ENCODE results near the gene SLC45A2. TPM values are rescaled to one million over a fixed set of nuclear protein-coding genes. Genes with fewer than 3 reads are reported as not detected.
"Not testable (repeated sequence)": the region's sequence is repeated elsewhere in the genome, so short reads cannot be mapped to it uniquely, and the experiment has no call there.

SLC45A2 gene
- total RNA-seq, 1 donor from 2014 or later = 0.52 TPM

DNA sequence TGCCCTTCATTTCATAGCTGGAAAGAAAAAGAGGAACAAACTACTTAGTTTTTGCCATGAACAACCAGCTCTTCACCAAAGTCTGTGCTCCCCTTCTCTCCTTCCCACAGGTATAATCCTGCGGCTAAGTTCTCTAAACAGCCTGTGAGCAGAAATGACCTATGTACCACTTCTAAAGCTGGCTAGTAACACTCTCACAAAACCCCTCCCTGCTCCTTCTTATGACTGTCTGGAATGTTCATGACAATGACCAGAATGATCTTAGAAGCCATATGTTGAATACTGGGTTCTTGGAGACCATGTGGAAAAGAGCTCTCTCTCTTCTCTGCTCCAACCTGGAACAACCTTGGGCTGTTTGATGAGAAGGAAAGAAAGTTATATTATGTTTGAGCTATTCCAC, 36.2 kb upstream of the SLC45A2 start:
- H3K9me3 ChIP-seq (ENCODE audit: control insufficient read depth in 3 of 3, low read length in 3 of 3) = no peaks in the 10 kb centered on the region
- H3K4me3 ChIP-seq (ENCODE audit: low read length in 3 of 3) = no peak overlapping the region
- H3K9ac ChIP-seq (ENCODE audit: low read depth in 1 of 3, low read length in 3 of 3) = no peak overlapping the region
- H3K36me3 ChIP-seq (ENCODE audit: control insufficient read depth in 3 of 3, insufficient read depth in 3 of 3, low read length in 3 of 3) = peaks cover 0 to 8% (median 0%) of the 10 kb centered on the region in 3 donors
- H3K27ac ChIP-seq (ENCODE audit: low read depth, low read length) = no peak overlapping the region
- no peaks in the 10 kb centered on the region for H3K4me1 ChIP-seq (ENCODE audit: control insufficient read depth in 3 of 3, insufficient read depth in 3 of 3, low read length in 3 of 3)
- no peaks in the 10 kb centered on the region for H3K27me3 ChIP-seq (ENCODE audit: control insufficient read depth in 3 of 3, insufficient read depth in 3 of 3, low read length in 3 of 3)

- no peaks in the 10 kb centered on the region for H3K27me3 ChIP-seq (ENCODE audit: control insufficient read depth in 3 of 3, insufficient read depth in 3 of 3, low read length in 3 of 3)
- no peaks in the 10 kb centered on the region for H3K9me3 ChIP-seq (ENCODE audit: control insufficient read depth in 3 of 3, low read length in 3 of 3)
Observed at GRCh38 chr5:34017254-34017653, 32.8 kb upstream of the SLC45A2 start.

GRCh38 chr5:34016750-34017149, 32.3 kb upstream of the SLC45A2 start:
- peaks cover 0 to 3% (median 0%) of the 10 kb centered on the region in 3 donors for H3K36me3 ChIP-seq (ENCODE audit: control insufficient read depth in 3 of 3, insufficient read depth in 3 of 3, low read length in 3 of 3)
- H3K4me1 ChIP-seq (ENCODE audit: control insufficient read depth in 3 of 3, insufficient read depth in 3 of 3, low read length in 3 of 3) = peaks cover 0 to 5% (median 0%) of the 10 kb centered on the region in 3 donors
- H3K27me3 ChIP-seq (ENCODE audit: control insufficient read depth in 3 of 3, insufficient read depth in 3 of 3, low read length in 3 of 3) = no peaks in the 10 kb centered on the region
- no peak overlapping the region for H3K4me3 ChIP-seq (ENCODE audit: low read length in 3 of 3)
- H3K9me3 ChIP-seq (ENCODE audit: control insufficient read depth in 3 of 3, low read length in 3 of 3) = no peaks in the 10 kb centered on the region
- no peak overlapping the region for H3K27ac ChIP-seq (ENCODE audit: low read depth, low read length)
- no peak overlapping the region for H3K9ac ChIP-seq (ENCODE audit: low read depth in 1 of 3, low read length in 3 of 3)

More at GRCh38 chr5:34017254-34017653, 32.8 kb upstream of the SLC45A2 start:
- Histone ChIP-seq H3K9ac (ENCODE audit: low read depth in 1 of 3, low read length in 3 of 3) (no peak overlapping the region), H3K4me3 (ENCODE audit: low read length in 3 of 3) (no peak overlapping the region), H3K36me3 (ENCODE audit: control insufficient read depth in 3 of 3, insufficient read depth in 3 of 3, low read length in 3 of 3) (peaks cover 0 to 3% (median 0%) of the 10 kb centered on the region in 3 donors), H3K4me1 (ENCODE audit: control insufficient read depth in 3 of 3, insufficient read depth in 3 of 3, low read length in 3 of 3) (peaks cover 0 to under 1% (median 0%) of the 10 kb centered on the region in 3 donors), H3K27ac (ENCODE audit: low read depth, low read length) (no peak overlapping the region)

DNA sequence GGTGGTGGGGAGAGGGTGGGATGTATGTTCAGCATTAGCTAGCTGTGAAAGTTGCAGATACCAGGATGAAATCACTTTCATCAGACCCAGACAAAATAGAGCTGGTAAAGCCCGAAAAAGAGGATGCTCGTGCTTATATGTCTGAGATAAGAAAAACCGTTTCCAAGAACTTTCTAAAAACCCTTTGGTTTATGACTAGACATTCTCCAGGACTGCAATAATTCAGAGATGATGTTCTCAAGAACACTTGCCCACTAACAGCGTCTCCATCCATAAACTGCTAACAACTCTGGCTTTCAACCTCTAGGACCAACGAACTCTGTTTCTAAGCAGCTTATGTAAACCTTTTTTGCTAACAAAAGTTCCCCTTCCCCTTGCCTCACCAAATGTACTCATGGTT, 31.7 kb upstream of the SLC45A2 start:
- Histone ChIP-seq H3K4me1 (ENCODE audit: control insufficient read depth in 3 of 3, insufficient read depth in 3 of 3, low read length in 3 of 3) (peaks cover 0 to 5% (median under 1%) of the 10 kb centered on the region in 3 donors), H3K27ac (ENCODE audit: low read depth, low read length) (no peak overlapping the region), H3K9ac (ENCODE audit: low read depth in 1 of 3, low read length in 3 of 3) (no peak overlapping the region), H3K9me3 (ENCODE audit: control insufficient read depth in 3 of 3, low read length in 3 of 3) (no peaks in the 10 kb centered on the region), H3K4me3 (ENCODE audit: low read length in 3 of 3) (no peak overlapping the region), H3K36me3 (ENCODE audit: control insufficient read depth in 3 of 3, insufficient read depth in 3 of 3, low read length in 3 of 3) (peaks cover 0 to 3% (median 0%) of the 10 kb centered on the region in 3 donors), H3K27me3 (ENCODE audit: control insufficient read depth in 3 of 3, insufficient read depth in 3 of 3, low read length in 3 of 3) (no peaks in the 10 kb centered on the region)

GRCh38 chr5:34015120-34015822, 30.8 kb upstream of the SLC45A2 start:
- H3K4me3 ChIP-seq (ENCODE audit: low read length in 3 of 3) = no peak overlapping the region
- H3K36me3 ChIP-seq (ENCODE audit: control insufficient read depth in 3 of 3, insufficient read depth in 3 of 3, low read length in 3 of 3) = no peaks in the 10 kb centered on the region
- no peaks in the 10 kb centered on the region for H3K27me3 ChIP-seq (ENCODE audit: control insufficient read depth in 3 of 3, insufficient read depth in 3 of 3, low read length in 3 of 3)
- no peaks in the 10 kb centered on the region for H3K9me3 ChIP-seq (ENCODE audit: control insufficient read depth in 3 of 3, low read length in 3 of 3)
- no peak overlapping the region for H3K9ac ChIP-seq (ENCODE audit: low read depth in 1 of 3, low read length in 3 of 3)
- no peak overlapping the region for H3K27ac ChIP-seq (ENCODE audit: low read depth, low read length)
- peaks cover 0 to 5% (median 2%) of the 10 kb centered on the region in 3 donors for H3K4me1 ChIP-seq (ENCODE audit: control insufficient read depth in 3 of 3, insufficient read depth in 3 of 3, low read length in 3 of 3)

- Histone ChIP-seq H3K9me3 (ENCODE audit: control insufficient read depth in 3 of 3, low read length in 3 of 3) (no peaks in the 10 kb centered on the region), H3K4me1 (ENCODE audit: control insufficient read depth in 3 of 3, insufficient read depth in 3 of 3, low read length in 3 of 3) (peaks cover 0 to 5% (median 2%) of the 10 kb centered on the region in 3 donors), H3K36me3 (ENCODE audit: control insufficient read depth in 3 of 3, insufficient read depth in 3 of 3, low read length in 3 of 3) (no peaks in the 10 kb centered on the region), H3K27me3 (ENCODE audit: control insufficient read depth in 3 of 3, insufficient read depth in 3 of 3, low read length in 3 of 3) (no peaks in the 10 kb centered on the region), H3K27ac (ENCODE audit: low read depth, low read length) (no peak overlapping the region), H3K4me3 (ENCODE audit: low read length in 3 of 3) (no peak overlapping the region), H3K9ac (ENCODE audit: low read depth in 1 of 3, low read length in 3 of 3) (no peak overlapping the region)
Observed at GRCh38 chr5:34014626-34015025, 30.1 kb upstream of the SLC45A2 start.

- Histone ChIP-seq H3K9me3 (ENCODE audit: control insufficient read depth in 3 of 3, low read length in 3 of 3) (no peaks in the 10 kb centered on the region), H3K4me3 (ENCODE audit: low read length in 3 of 3) (no peak overlapping the region), H3K9ac (ENCODE audit: low read depth in 1 of 3, low read length in 3 of 3) (no peak overlapping the region), H3K36me3 (ENCODE audit: control insufficient read depth in 3 of 3, insufficient read depth in 3 of 3, low read length in 3 of 3) (no peaks in the 10 kb centered on the region), H3K4me1 (ENCODE audit: control insufficient read depth in 3 of 3, insufficient read depth in 3 of 3, low read length in 3 of 3) (peaks cover 0 to 8% (median 2%) of the 10 kb centered on the region in 3 donors), H3K27ac (ENCODE audit: low read depth, low read length) (no peak overlapping the region), H3K27me3 (ENCODE audit: control insufficient read depth in 3 of 3, insufficient read depth in 3 of 3, low read length in 3 of 3) (no peaks in the 10 kb centered on the region)
Observed at GRCh38 chr5:34013547-34013946, 29.1 kb upstream of the SLC45A2 start.

DNA sequence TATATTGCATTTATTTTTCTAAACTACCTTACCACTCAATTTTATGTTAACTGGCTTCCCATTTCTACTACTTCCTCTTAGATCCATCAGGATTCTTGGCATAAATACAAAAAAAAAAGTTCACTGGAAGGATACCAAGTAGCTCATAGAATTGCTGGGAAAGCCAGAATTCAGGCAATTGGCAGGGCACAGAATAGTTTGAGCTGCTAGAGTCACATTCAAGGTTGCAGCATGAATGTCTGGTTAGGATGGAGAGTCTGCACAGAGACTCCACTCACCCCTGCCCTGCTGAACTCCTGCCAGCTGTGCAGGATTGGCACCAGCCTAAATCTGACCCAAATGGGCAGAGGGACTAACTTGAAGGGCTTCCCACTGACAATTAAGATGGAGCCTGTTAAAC, 28.3 kb upstream of the SLC45A2 start:
- Histone ChIP-seq H3K4me1 (ENCODE audit: control insufficient read depth in 3 of 3, insufficient read depth in 3 of 3, low read length in 3 of 3) (peaks cover 0 to 8% (median 2%) of the 10 kb centered on the region in 3 donors), H3K9ac (ENCODE audit: low read depth in 1 of 3, low read length in 3 of 3) (no peak overlapping the region), H3K27ac (ENCODE audit: low read depth, low read length) (no peak overlapping the region), H3K36me3 (ENCODE audit: control insufficient read depth in 3 of 3, insufficient read depth in 3 of 3, low read length in 3 of 3) (no peaks in the 10 kb centered on the region), H3K4me3 (ENCODE audit: low read length in 3 of 3) (no peak overlapping the region), H3K9me3 (ENCODE audit: control insufficient read depth in 3 of 3, low read length in 3 of 3) (no peaks in the 10 kb centered on the region), H3K27me3 (ENCODE audit: control insufficient read depth in 3 of 3, insufficient read depth in 3 of 3, low read length in 3 of 3) (no peaks in the 10 kb centered on the region)

DNA sequence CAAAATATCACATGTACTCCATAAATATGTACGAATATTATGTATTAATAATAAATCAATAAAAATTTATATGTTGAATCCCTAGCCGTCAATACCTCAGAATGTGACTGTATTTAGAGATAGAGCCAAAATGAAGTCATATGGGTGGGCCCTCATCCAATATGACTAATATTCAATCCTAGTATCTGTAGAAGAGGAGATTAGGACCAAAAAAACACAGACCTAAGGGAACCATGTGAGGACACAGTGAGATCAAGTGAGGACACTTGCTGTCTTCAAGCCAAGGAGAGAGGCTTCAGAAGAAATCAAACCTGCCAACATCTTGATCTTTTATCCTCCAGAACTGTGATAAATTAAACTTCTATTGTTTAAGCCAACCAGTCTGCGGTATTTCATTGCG, 27.0 kb upstream of the SLC45A2 start:
- H3K27me3 ChIP-seq (ENCODE audit: control insufficient read depth in 3 of 3, insufficient read depth in 3 of 3, low read length in 3 of 3) = no peaks in the 10 kb centered on the region
- no peak overlapping the region for H3K9ac ChIP-seq (ENCODE audit: low read depth in 1 of 3, low read length in 3 of 3)
- peaks cover 8 to 17% (median 12%) of the 10 kb centered on the region in 3 donors for H3K4me1 ChIP-seq (ENCODE audit: control insufficient read depth in 3 of 3, insufficient read depth in 3 of 3, low read length in 3 of 3)
- H3K36me3 ChIP-seq (ENCODE audit: control insufficient read depth in 3 of 3, insufficient read depth in 3 of 3, low read length in 3 of 3) = no peaks in the 10 kb centered on the region
- H3K27ac ChIP-seq (ENCODE audit: low read depth, low read length) = no peak overlapping the region
- no peak overlapping the region for H3K4me3 ChIP-seq (ENCODE audit: low read length in 3 of 3)
- no peaks in the 10 kb centered on the region for H3K9me3 ChIP-seq (ENCODE audit: control insufficient read depth in 3 of 3, low read length in 3 of 3)

DNA sequence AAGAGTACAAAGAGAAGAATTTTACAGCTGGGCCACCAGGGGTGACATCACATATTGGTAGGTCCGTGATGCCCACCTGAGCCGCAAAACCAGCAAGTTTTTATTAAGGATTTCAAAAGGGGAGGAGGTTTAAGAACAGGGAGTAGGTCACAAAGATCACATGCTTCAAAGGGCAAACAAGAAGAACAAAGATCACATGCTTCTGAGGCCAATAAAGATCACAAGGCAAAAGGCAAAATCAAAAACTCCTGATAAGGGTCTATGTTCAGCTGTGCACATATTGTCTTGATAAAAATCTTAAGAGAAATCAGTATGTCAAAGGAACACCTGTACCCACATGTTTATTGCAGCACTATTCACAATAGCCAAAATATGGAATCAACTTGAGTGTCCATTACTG, 25.7 kb upstream of the SLC45A2 start:
- H3K27me3 ChIP-seq (ENCODE audit: control insufficient read depth in 3 of 3, insufficient read depth in 3 of 3, low read length in 3 of 3); H3K9ac ChIP-seq (ENCODE audit: low read depth in 1 of 3, low read length in 3 of 3); H3K4me3 ChIP-seq (ENCODE audit: low read length in 3 of 3); H3K36me3 ChIP-seq (ENCODE audit: control insufficient read depth in 3 of 3, insufficient read depth in 3 of 3, low read length in 3 of 3); H3K9me3 ChIP-seq (ENCODE audit: control insufficient read depth in 3 of 3, low read length in 3 of 3); H3K27ac ChIP-seq (ENCODE audit: low read depth, low read length): not testable (repeated sequence)
- peaks cover 9 to 21% (median 19%) of the 10 kb centered on the region in 3 donors for H3K4me1 ChIP-seq (ENCODE audit: control insufficient read depth in 3 of 3, insufficient read depth in 3 of 3, low read length in 3 of 3)

All from skeletal muscle tissue (tissue), 4 donors.